Activated T-cell treated with anti-CD3 and anti-CD28 coated beads, Interleukin-2, amount 50 U/mL, for 48 hours (primary cell): ENCODE data around the gene DHX35.

ENCODE experiments used
- DNase-seq, 2 experiments: peaks; one replicate each; pipeline ENCODE4 v3.0.0-alpha.2; 2020

The DHX35 gene, protein sequence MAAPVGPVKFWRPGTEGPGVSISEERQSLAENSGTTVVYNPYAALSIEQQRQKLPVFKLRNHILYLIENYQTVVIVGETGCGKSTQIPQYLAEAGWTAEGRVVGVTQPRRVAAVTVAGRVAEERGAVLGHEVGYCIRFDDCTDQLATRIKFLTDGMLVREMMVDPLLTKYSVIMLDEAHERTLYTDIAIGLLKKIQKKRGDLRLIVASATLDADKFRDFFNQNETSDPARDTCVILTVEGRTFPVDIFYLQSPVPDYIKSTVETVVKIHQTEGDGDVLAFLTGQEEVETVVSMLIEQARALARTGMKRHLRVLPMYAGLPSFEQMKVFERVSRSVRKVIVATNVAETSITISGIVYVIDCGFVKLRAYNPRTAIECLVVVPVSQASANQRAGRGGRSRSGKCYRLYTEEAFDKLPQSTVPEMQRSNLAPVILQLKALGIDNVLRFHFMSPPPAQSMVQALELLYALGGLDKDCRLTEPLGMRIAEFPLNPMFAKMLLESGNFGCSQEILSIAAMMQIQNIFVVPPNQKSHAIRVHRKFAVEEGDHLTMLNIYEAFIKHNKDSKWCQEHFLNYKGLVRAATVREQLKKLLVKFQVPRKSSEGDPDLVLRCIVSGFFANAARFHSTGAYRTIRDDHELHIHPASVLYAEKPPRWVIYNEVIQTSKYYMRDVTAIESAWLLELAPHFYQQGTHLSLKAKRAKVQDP

GRCh38 chr20:38962044-38962927 is at the start of gene DHX35:
Gene DHX35 (plus strand): TSS chr20:38962344. CDS start chr20:38962368, 24 bp downstream.
- peak; percentile 98 to 99 for DNase-seq

- DNase-seq: no peak
Observed at GRCh38 chr20:38915355-38915754, 46.8 kb upstream of the DHX35 start.

GRCh38 chr20:38917657-38918056 is 44.5 kb upstream of the DHX35 start:
- DNase-seq: no peak

DNA sequence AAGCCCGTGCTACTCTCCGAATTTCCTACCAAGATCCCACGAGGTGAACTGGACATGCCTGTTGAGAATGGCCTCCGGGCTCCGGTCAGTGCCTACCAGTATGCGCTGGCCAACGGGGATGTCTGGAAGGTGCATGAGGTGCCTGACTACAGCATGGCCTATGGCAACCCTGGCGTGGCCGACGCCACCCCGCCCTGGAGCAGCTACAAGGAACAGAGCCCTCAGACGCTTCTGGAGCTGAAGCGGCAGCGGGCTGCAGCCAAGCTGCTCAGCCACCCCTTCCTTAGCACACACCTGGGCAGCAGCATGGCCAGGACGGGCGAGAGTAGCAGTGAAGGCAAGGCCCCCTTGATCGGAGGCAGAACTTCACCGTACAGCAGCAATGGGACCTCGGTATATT is 44.0 kb upstream of the DHX35 start:
- no peak for DNase-seq

DNA sequence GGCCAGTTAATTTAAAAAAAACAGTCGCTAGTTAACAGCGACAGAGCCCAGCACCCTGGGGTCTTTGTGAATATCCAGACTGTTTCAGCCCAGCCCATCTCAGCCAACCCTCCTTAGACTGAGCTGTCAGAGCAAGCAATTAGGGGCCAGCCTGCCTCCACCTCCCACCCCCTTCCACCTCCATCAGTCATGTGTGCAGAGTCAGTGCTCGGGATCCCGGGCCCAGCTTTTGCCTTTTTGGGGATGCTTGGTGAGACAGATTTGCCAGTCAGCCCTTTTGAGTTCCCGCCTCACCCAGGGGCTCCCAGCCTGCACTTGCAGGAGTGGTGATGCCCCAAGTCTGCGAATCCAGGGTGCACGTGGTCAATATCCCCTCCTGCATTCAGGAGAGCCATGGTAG is 42.5 kb upstream of the DHX35 start:
- DNase-seq: no peak

DNA sequence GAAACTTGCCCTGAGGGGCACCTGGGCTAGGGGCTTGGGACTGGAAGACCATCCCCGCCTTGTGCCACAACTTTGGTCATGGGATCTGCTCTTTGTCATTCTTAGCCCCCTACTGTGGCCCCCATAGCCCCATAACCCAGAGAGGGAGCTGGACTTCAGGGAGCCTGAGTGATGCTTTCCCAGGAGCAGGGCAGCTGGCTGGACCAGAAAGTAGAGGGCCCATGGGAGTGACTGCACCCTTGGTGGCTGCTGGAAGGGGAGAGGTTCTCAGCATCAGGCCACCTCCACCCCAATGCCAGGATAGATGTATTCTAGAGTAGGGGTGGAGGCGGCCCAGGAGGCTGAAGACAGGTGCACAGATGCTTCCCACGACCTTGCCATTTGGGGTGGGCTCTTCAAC is 41.7 kb upstream of the DHX35 start:
- no peak for DNase-seq

DNA sequence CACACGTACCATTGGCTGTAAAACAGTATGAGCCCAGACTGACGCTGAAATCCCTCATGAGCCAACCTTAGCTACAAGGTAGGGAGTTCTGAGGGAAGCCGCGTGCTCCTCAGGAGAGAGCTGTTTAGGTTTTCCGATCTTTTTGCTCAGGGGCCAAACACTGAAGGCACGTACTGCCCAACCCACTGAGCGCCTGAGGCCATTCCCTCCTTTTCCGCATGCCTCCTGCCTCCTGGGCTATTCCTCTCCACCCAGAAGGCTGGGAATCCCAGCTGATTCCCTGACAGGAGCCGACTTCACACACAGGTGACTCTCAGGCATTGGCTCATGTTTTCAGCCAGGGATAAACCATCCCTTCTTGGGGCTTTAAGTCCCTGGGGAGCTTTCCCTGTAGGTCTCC is 41.3 kb upstream of the DHX35 start:
- no peak for DNase-seq

GRCh38 chr20:38924718-38925117 is 37.4 kb upstream of the DHX35 start:
- DNase-seq: no peak

DNA sequence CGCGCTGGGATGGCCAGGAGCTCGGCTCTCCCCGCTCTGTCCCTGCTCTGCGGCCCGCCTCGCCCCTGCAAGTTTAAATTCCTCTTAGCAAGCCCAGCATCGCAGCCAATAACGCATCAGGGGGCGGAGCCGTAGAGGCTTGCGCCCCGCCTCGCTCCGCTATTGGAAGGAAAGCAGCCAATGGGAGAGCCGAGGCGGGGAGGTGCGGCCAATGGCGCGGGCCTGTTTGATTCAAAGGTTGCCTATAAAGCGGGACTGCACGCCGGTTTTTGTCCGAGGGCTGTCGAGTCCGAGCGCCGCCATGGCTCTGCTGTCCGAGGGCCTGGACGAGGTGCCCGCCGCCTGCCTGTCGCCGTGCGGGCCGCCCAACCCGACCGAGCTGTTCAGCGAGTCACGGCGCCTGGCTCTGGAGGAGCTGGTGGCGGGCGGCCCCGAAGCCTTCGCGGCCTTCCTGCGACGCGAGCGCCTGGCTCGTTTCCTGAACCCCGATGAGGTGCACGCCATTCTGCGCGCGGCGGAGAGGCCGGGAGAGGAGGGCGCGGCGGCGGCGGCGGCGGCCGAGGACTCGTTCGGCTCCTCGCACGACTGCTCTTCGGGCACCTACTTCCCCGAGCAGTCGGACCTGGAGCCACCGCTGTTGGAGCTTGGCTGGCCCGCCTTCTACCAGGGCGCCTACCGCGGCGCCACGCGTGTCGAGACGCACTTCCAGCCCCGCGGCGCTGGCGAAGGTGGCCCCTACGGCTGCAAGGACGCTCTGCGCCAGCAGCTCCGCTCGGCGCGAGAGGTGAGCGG is 35.8 kb upstream of the DHX35 start, which contains the start of gene FAM83D:
Gene FAM83D, plus strand, starts transcription at position 276 of the 792 bp plus-strand sequence. Its CDS starts 26 bp downstream, at position 302.
- peak; percentile 98 to 99 for DNase-seq

DNA sequence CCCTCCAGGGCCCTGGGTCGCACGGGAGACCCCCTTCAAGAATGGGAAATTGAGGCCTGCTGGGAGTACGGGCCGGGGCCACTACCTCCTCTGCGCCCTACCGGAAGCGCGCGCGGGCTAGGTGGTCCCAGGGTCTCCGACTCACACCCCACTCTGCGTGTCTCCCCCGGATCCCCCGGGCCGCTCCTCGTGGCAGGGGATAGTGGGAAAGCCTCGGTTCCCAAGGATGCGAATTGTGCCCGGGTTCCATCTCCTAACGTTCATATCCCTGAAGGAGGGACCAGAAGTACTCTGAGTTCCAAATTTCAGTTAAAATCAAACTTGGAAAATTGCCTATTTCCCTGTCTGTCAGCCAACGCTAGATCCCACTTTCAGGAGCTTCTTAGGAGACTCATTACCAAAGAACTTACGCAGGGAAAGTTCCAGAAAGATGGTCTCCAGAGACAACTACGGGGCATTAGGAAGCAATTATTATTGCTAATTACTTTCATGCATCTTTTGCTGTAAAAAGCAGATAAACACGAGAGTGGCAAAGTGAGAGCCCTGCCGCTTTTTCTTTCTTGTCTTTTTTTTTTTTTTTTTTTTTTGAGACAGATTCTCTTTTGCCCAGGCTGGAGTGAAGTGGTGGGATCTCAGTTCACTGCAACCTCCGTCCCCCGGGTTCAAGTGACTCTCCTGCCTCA is 35.1 kb upstream of the DHX35 start:
- no peak for DNase-seq

DNA sequence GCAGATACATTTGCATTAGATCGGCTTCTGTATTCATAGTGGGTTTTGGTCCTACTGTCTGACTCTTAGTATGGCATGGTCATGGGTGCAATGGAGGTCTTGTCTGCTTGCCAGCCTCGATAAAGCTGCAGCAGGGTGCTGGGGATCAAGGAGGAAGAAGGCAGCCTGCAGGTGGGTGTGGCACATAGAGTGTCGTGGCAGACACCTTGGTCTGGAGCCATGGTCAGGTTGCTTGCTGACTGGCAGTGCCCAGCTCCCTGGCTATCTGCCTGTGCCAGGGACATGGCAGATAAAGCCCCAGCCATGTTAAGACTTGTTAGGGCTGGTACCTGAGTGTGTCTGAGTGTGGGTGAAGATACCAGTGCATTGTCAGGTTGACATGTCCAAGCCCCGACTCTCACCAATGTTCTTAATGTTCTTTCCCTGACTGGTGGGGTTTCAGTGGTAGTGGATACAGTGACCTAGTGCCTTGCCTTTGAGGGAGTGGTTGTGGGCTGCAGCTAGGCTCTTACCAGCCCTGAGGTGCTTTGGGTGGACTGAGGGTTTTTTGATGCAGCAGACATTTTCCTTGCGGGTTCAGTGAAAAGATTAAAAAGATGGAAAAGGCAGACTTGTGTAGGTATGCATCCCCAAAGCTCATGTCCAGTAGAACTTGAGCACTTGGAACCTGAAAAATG is 34.1 kb upstream of the DHX35 start:
- no peak for DNase-seq

DNA sequence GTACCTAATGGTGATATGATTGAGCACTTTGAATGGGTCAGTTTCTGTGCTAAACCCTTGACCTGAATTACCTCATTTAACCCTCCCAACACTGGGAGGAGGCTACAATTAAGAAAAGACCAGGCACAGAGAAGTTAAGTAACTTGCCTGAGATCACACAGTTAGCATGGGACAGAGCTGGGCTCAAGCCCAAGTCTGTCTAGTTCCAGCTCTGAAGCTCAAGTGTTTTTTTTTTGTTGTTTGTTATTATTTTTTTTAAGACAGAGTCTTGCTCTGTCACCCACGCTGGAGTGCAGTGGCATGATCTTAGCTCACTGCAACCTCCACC is 31.9 kb upstream of the DHX35 start:
- no peak for DNase-seq

DNA sequence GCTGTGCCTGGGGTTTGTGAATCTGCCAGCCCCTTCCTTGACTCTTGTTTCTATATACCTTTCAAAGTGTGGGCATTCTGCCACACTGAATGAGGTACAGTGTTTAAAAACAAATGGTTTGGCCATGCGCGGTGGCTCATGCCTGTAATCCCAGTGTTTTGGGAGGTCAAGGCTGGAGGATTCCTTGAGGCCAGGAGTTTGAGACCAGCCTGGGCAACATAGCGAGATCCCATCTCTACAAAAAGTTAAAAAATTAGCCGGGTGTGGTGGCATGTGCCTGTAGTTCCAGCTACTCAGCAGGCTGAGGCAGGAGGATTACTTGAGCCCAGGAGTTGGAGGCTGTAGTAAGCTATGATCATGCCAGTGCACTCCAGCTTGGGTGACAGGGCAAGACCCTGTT is 30.2 kb upstream of the DHX35 start:
- DNase-seq: no peak

DNA sequence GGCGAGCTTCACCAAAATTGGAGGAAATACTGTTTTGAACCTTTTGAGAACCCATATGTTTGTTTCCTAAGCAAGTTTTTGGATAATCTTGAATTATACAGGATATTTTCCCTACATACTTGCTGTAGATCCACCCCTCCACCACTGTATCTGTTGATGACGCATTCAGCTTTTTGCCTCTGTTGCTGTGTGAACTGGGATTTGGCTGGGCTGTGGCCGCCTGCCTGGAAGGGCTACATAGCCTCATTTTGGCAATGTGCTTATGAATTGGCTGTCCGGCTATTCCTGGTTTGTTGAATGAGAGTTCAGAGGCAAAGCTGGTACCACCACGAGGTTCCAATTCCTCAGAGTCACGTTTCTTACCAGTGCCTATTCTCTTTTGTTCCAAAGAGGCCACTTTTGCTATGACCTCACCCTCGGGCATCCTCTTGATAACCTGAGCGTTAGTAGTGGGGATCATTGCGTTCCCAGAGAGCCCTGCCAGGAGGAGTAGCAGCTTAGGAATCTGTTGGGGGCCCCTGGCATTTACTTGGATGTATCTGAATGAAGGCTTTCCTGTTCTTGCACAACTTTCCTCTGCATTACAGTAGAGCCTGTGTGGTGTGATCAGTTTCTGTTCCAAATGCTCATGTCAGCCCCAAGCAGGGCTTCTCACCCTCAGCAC is 29.6 kb upstream of the DHX35 start:
- DNase-seq: no peak

GRCh38 chr20:38934530-38934929 is 27.6 kb upstream of the DHX35 start:
- DNase-seq: no peak

DNA sequence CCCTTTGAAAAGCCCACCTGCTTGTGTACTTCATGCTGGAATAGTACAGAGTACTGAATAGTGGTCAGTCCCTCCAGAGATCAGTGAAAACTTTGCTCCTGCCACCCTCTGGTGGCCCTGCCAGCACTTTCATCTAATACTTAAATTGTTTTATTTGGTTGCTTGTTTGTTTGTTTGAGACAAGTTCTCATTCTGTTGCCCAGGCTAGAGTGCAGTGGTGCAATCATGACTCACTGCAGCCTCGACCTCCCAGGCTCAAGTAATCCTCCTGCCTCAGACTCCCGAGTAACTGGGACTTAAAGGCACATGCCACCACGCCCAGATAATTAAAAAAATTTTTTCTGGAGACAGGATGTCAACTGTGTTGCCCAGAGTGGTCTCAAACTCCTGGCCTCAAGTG is 26.9 kb upstream of the DHX35 start:
- no peak for DNase-seq

- DNase-seq: no peak
Observed at GRCh38 chr20:38935967-38936407, 26.2 kb upstream of the DHX35 start.

DNA sequence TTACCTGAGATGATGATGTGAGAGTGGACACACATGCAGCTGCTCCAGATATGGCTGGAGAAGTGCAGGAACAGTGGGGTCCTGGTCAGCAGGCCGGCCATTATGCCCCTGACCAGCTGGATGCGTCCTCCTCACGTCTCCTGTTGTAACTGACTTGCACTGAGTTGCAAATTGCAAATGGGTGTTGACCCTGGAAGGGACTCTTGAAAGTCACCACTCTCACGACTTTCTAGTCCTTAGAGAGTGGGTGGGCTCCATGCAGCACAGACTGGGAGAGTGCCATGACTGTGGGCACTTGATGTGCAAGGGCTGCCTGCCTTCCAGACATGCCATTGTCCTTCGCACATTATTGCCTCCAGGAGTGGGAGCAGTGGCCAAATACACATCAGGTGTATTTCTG is 25.1 kb upstream of the DHX35 start:
- no peak for DNase-seq

DNA sequence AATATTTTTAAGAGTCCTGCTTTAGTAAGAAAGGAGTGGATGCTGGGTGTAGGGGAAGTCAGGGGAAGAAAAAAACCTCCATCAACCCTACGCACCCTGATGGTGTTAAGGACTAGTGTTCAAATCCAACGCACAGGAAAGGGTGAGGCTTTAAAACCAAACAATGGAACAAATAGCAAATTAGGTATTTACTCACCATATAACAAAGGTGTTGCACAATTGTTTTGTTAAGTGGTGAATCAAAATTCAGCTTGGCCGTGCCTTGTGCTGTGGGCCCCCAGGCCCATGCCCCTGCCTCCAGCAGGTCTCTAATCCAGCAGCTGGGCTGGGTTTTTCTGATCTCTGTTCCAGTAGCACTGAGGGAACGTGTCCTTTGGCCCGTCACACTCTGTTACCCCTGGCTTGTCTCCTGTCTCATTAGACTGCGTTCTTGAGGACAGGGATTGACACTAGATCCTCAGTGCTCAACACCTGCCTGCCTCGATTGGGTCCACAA is 24.1 kb upstream of the DHX35 start:
- DNase-seq: no peak

- DNase-seq: no peak
Observed at GRCh38 chr20:38939686-38940085, 22.5 kb upstream of the DHX35 start.

DNA sequence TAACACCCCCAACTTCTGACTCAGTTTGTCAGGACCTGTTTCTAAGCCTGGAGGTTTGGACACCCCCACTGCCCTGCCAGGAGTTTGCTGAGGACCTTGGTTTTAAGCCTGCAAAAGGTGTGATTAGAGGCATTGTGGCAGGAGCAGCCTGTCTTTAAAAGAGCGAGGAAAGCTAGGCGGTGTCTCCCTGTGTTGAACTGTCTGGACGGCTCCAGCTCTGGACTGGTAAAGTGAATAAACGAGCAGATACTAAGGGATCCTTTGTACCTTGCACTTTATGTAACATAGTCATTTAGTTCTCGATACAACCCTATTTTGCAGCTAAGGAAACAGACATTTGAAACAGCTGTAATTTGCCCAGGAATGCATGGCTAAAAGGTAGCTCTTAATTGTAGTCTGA is 21.5 kb upstream of the DHX35 start:
- no peak for DNase-seq
